RWPE1 (cell line): ENCODE results near the gene CEND1.

Experiments
- CTCF ChIA-PET: fragments of 350-600 bp; sonication (Branson Sonifier 250); formaldehyde crosslinking; extraction: SDS; loops from one replicate; lab custom pipeline; 2021; lab: Yijun Ruan, JAX
- POLR2A ChIA-PET: fragments of 400-600 bp; formaldehyde crosslinking; extraction: SDS; loops from one replicate; lab custom pipeline; 2020; ENCODE audit warnings: antibody characterized with exemption; ENCODE audit not compliant: low non-redundant PET; lab: Yijun Ruan, JAX
- DNase-seq: peaks from one replicate; pipeline ENCODE4 v3.0.0; 2012; ENCODE audit warnings: low spot score
- H3K27ac ChIP-seq: fragments of 450-650 bp; 2 replicates; pipeline ENCODE4 v1.5.1; 2017
- CTCF ChIP-seq: fragments of 450-650 bp; conservative IDR thresholded peaks from 2 replicates; pipeline ENCODE4 v1.5.1; 2017; ENCODE audit warnings: low read depth, mild to moderate bottlenecking

Gene CEND1

DNA sequence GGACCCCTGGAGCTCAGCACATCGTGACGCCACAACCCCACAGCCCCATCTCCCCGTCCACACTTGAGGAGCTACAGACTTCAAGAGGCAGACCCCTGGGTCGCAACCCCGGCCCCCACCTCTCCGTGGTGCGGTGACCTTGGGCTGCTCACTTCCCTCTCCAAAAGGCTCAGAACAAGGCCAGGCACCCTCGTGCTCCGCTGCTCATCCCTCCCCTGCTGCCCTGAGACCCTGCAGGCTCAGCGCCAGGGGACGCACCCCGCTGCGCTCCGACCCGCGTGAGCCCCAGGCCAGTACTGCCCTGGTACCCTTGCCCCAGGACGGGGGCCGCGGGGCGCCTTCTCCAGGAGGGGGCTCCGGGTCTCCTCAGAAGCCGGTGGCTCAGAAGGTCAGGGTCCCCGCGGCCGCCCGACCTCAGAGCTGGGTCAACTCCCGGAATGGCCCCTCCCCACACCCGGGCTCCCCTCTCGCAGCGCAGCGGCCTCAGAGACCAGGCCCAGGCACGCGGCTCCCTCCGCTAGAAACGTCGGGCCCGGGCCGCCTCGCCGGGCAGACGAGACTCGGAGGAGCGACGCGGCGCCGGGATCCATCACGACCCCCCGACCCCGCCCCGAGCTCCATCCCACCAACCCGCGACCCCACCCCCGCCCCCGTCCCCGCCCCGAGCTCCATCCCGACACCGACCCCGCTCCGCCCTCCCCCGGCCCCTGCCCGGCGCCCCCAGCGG lies 13.2 kb downstream of the CEND1 start:
- POLR2A ChIA-PET = no interaction called here

GRCh38 chr11:776263-776560 lies 13.7 kb downstream of the CEND1 start:
- POLR2A ChIA-PET = no interaction called here
- CTCF ChIA-PET = no interaction called here
- H3K27ac ChIP-seq = peak overlapping the region; percentile 81
- DNase-seq = no peak
- TF ChIP-seq CTCF = no peak

More for the DNA sequence above, 13.2 kb downstream of the CEND1 start:
- H3K27ac ChIP-seq = peak overlapping the region; percentile 81
- TF ChIP-seq CTCF = no peak
- CTCF ChIA-PET = no interaction called here
- no peak for DNase-seq

- TF ChIP-seq CTCF = no peak
Observed at GRCh38 chr11:774873-775592, 14.9 kb downstream of the CEND1 start.

GRCh38 chr11:773830-774229 lies 16.1 kb downstream of the CEND1 start:
- no peak for DNase-seq
- POLR2A ChIA-PET = no interaction called here
- H3K27ac ChIP-seq = peak overlapping the region; percentile 81
- CTCF ChIA-PET = interaction anchor here (0.6 kb wide), 2 partner anchors 19 to 133 kb away, joined by 4 read pairs; no protein-coding TSS in a partner anchor
- no peak for TF ChIP-seq CTCF

More at GRCh38 chr11:774873-775592, 14.9 kb downstream of the CEND1 start:
- ChIA-PET POLR2A (interaction anchor here (0.6 to 1.0 kb wide), 2 partner anchors 9 to 14 kb away, joined by 3 read pairs; no protein-coding TSS in a partner anchor), CTCF (interaction anchor here (0.6 kb wide), 2 partner anchors 73 to 104 kb away, joined by 3 read pairs; no protein-coding TSS in a partner anchor)
- peak; percentile 72 for DNase-seq
- peak overlapping the region; percentile 81 for H3K27ac ChIP-seq

- TF ChIP-seq CTCF = no peak
- no peak for DNase-seq
- H3K27ac ChIP-seq = peak overlapping the region; percentile 81
- ChIA-PET CTCF (interaction anchor here (0.6 kb wide), 2 partner anchors 18 to 133 kb away, joined by 4 read pairs; no protein-coding TSS in a partner anchor), POLR2A (no interaction called here)
Observed at GRCh38 chr11:773425-773824, 16.5 kb downstream of the CEND1 start.

- no peak for TF ChIP-seq CTCF
- CTCF ChIA-PET = no interaction called here
- POLR2A ChIA-PET = no interaction called here
- peak overlapping the region; percentile 81 for H3K27ac ChIP-seq
- DNase-seq = no peak
Observed at GRCh38 chr11:772429-773390, 17.2 kb downstream of the CEND1 start.
